ENCODE data around the gene GHR. TPM values are rescaled to one million over a fixed set of nuclear protein-coding genes. Genes with fewer than 3 reads are reported as not detected.

The GHR gene
- total RNA-seq, 1 experiment from 2014 or later = 0.05 TPM

DNA sequence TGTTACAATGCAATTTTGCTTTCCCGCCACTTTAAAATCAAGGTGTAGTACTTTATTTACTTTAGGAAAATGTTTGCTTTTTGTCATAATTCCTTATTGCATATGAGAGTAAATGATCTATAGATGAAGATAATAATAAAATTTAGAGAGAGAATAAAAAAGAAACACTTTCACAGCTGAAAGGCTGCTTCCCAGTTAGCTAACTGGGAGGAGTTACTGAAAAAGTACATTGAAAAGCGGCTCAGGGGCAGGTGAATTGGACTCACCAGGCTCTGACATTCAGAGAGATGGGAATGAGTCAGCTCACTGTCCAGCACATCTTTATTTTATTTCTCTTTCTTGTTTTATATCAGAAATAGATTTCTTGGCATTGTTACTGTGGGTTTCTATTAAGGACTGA, 201.7 kb downstream of the GHR start:
- ChIA-PET POLR2A (no interaction called here), CTCF (no interaction called here)
- H3K27ac ChIP-seq (ENCODE audit: low read length) = no peak overlapping the region
- DNase-seq (ENCODE audit: low read depth, low spot score) (no peak), ATAC-seq (no peak)
- in situ Hi-C loops (cut with HindIII; ENCODE audit: low pct_unique_long_range_greater_than_20kb, low sequenced_read_pairs) = no loop called here
- H3K36me3 ChIP-seq (ENCODE audit: control insufficient read depth, insufficient read depth, low read length) = no peaks in the 10 kb centered on the region
- no peaks in the 10 kb centered on the region for H3K9me3 ChIP-seq (ENCODE audit: control insufficient read depth, insufficient read depth, low read depth, low read length)
- H3K4me3 ChIP-seq (ENCODE audit: low read depth in 2 of 2, low read length in 2 of 2) = no peak overlapping the region
- no TSS peak for BruUV-seq (replicated peaks)
- intact Hi-C loops (cut with micrococcal nuclease; ENCODE audit: unreplicated experiment) = no loop called here
- no peaks in the 10 kb centered on the region for H3K4me1 ChIP-seq (ENCODE audit: control insufficient read depth, insufficient read depth, low read length)
- H3K27me3 ChIP-seq (ENCODE audit: control insufficient read depth, insufficient read depth, low read length) = no peaks in the 10 kb centered on the region
- TF ChIP-seq, protein P1, sequence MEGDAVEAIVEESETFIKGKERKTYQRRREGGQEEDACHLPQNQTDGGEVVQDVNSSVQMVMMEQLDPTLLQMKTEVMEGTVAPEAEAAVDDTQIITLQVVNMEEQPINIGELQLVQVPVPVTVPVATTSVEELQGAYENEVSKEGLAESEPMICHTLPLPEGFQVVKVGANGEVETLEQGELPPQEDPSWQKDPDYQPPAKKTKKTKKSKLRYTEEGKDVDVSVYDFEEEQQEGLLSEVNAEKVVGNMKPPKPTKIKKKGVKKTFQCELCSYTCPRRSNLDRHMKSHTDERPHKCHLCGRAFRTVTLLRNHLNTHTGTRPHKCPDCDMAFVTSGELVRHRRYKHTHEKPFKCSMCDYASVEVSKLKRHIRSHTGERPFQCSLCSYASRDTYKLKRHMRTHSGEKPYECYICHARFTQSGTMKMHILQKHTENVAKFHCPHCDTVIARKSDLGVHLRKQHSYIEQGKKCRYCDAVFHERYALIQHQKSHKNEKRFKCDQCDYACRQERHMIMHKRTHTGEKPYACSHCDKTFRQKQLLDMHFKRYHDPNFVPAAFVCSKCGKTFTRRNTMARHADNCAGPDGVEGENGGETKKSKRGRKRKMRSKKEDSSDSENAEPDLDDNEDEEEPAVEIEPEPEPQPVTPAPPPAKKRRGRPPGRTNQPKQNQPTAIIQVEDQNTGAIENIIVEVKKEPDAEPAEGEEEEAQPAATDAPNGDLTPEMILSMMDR (IDR thresholded peaks at IDR 0.05) = no peak
- TF ChIP-seq TCF7L2 (IDR thresholded peaks at IDR 0.05; ENCODE audit: low read depth, low read length) (no peak), SIN3A (IDR thresholded peaks at IDR 0.05; ENCODE audit: borderline replicate concordance, insufficient read depth, low read depth, low read length) (no peak)
- TF ChIP-seq, protein P2, sequence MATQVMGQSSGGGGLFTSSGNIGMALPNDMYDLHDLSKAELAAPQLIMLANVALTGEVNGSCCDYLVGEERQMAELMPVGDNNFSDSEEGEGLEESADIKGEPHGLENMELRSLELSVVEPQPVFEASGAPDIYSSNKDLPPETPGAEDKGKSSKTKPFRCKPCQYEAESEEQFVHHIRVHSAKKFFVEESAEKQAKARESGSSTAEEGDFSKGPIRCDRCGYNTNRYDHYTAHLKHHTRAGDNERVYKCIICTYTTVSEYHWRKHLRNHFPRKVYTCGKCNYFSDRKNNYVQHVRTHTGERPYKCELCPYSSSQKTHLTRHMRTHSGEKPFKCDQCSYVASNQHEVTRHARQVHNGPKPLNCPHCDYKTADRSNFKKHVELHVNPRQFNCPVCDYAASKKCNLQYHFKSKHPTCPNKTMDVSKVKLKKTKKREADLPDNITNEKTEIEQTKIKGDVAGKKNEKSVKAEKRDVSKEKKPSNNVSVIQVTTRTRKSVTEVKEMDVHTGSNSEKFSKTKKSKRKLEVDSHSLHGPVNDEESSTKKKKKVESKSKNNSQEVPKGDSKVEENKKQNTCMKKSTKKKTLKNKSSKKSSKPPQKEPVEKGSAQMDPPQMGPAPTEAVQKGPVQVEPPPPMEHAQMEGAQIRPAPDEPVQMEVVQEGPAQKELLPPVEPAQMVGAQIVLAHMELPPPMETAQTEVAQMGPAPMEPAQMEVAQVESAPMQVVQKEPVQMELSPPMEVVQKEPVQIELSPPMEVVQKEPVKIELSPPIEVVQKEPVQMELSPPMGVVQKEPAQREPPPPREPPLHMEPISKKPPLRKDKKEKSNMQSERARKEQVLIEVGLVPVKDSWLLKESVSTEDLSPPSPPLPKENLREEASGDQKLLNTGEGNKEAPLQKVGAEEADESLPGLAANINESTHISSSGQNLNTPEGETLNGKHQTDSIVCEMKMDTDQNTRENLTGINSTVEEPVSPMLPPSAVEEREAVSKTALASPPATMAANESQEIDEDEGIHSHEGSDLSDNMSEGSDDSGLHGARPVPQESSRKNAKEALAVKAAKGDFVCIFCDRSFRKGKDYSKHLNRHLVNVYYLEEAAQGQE (IDR thresholded peaks at IDR 0.05; ENCODE audit: insufficient read depth in 1 of 2, low read depth in 2 of 2, low read length in 1 of 2) = no peak

DNA sequence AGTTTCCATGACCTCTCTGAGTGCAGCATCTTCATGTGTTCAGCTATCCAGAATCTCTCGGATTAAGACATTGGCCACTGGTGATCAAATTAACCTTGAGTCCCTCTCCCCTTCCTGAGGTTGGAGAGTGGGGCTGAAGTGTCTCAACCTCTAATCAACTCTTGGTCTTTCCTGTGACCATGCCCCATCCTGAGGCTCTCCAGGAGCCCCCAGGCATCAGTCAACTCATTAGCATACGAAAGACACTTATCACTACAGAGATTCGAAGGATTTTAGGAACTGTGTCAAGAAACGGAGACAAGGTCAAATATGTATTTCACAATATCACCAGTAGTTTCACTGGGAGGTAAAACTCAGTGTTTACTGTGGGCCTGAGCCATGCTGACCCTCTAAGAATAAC, 203.2 kb downstream of the GHR start:
- H3K9me3 ChIP-seq (ENCODE audit: control insufficient read depth, insufficient read depth, low read depth, low read length) = no peaks in the 10 kb centered on the region
- in situ Hi-C loops (cut with HindIII; ENCODE audit: low pct_unique_long_range_greater_than_20kb, low sequenced_read_pairs) = no loop called here

More for the DNA sequence above, 203.2 kb downstream of the GHR start:
- ChIA-PET CTCF (no interaction called here), POLR2A (no interaction called here)
- DNase-seq (ENCODE audit: low read depth, low spot score) = no peak
- Histone ChIP-seq H3K27me3 (ENCODE audit: control insufficient read depth, insufficient read depth, low read length) (no peaks in the 10 kb centered on the region), H3K36me3 (ENCODE audit: control insufficient read depth, insufficient read depth, low read length) (no peaks in the 10 kb centered on the region), H3K27ac (ENCODE audit: low read length) (no peak overlapping the region), H3K4me1 (ENCODE audit: control insufficient read depth, insufficient read depth, low read length) (no peaks in the 10 kb centered on the region), H3K4me3 (ENCODE audit: low read depth in 2 of 2, low read length in 2 of 2) (no peak overlapping the region)
- intact Hi-C loops (cut with micrococcal nuclease; ENCODE audit: unreplicated experiment) = no loop called here
- no TSS peak for BruUV-seq (replicated peaks)
- no peak for TF ChIP-seq POLR2AphosphoS5 (IDR thresholded peaks at IDR 0.05; ENCODE audit: low read depth, low read length)
- TF ChIP-seq TCF7L2 (IDR thresholded peaks at IDR 0.05; ENCODE audit: low read depth, low read length) = no peak
- TF ChIP-seq, protein P1 (IDR thresholded peaks at IDR 0.05) = no peak
- TF ChIP-seq, protein P2 (IDR thresholded peaks at IDR 0.05; ENCODE audit: insufficient read depth in 1 of 2, low read depth in 2 of 2, low read length in 1 of 2) = no peak
- ATAC-seq = no peak

All from Panc1 (cell line).